K562 (cell line): ENCODE results near the gene ADPRH. TPM values are rescaled to one million over a fixed set of nuclear protein-coding genes. Genes with fewer than 3 reads are reported as not detected.

Experiments
- ATAC-seq: fragments of 200-7000 bp; cut with Tn5 transposase; 3 replicates; pipeline ENCODE4 v1.9.1; 2020; ENCODE audit warnings: moderate library complexity
- BruUV-seq: library from RNA; stranded (reverse); fragments of 400-500 nt; replicated peaks from 2 replicates; lab custom pipeline; 2021; lab: Mats Ljungman, UMichigan
- CTCF ChIA-PET: fragments of 300-600 bp; formaldehyde crosslinking; extraction: SDS; loops from one replicate; lab custom pipeline; 2021; ENCODE audit warnings: low intra/inter-chr PET ratio; lab: Yijun Ruan, JAX
- POLR2A ChIA-PET: fragments of 300-600, 350-650 bp; sonication (Branson Sonifier 250); formaldehyde crosslinking; extraction: SDS; loops from one replicate; lab custom pipeline; 2021; ENCODE audit warnings: antibody characterized with exemption, inconsistent platforms; lab: Yijun Ruan, JAX
- DNase-seq, 4 experiments: peaks; one replicate each; pipeline versions ENCODE4 v3.0.0 to v3.0.0-alpha.2; 2011 to 2018; ENCODE audit warnings: low spot score in 3 of 4, mixed read lengths in 3 of 4; ENCODE audit errors: extremely low read depth in 1 of 4
- FAIRE-seq: peaks from 2 replicates; lab custom pipeline; 2011; peaks lifted over from hg19 to GRCh38; lab: Jason Lieb, UNC
- H2AFZ ChIP-seq: 2 replicates; pipeline ENCODE4 v1.6.0; 2011; ENCODE audit warnings: low read depth, low read length, control low read depth, inconsistent platforms
- H3K27ac ChIP-seq: fragments of 200-600 bp; 3 replicates; pipeline ENCODE4 v1.8.0; 2011; ENCODE audit warnings: low read depth, mild to moderate bottlenecking, control low read depth, inconsistent platforms, low read length, moderate library complexity, mixed read lengths; ENCODE audit errors: extremely low read depth
- H3K27me3 ChIP-seq, 2 experiments: fragments of 300-600 bp in 1 of 2; 2 replicates in 1 of 2; 3 replicates in 1 of 2; pipeline versions ENCODE4 v1.6.0 to v1.8.0; 2011; ENCODE audit warnings: inconsistent platforms in 2 of 2, low read length in 2 of 2, mild to moderate bottlenecking in 1 of 2, mixed read lengths in 1 of 2, moderate library complexity in 1 of 2; ENCODE audit not compliant: control insufficient read depth in 2 of 2, insufficient read depth in 2 of 2
- H3K36me3 ChIP-seq: fragments of 300-600 bp; 3 replicates; pipeline ENCODE4 v1.8.0; 2011; ENCODE audit warnings: mild to moderate bottlenecking, low read length, inconsistent platforms; ENCODE audit not compliant: control insufficient read depth, insufficient read depth
- H3K4me1 ChIP-seq, 2 experiments: fragments of 200-600 bp in 1 of 2; replicated peaks in 1 of 2; 2 replicates in 1 of 2; 3 replicates in 1 of 2; pipeline versions ENCODE4 v1.5.1 to v1.8.0; 2011; ENCODE audit warnings: inconsistent platforms in 2 of 2, low read length in 2 of 2, mild to moderate bottlenecking in 1 of 2, mixed read lengths in 1 of 2, moderate library complexity in 1 of 2; ENCODE audit not compliant: control insufficient read depth in 2 of 2, insufficient read depth in 2 of 2
- H3K4me2 ChIP-seq: 2 replicates; pipeline ENCODE4 v1.6.1; 2011; ENCODE audit warnings: low read length, control low read depth, inconsistent platforms, mixed read lengths; ENCODE audit not compliant: insufficient read depth
- H3K4me3 ChIP-seq: fragments of 200-600 bp; sonication (generic), shearing (Covaris generic); 2 replicates; pipeline ENCODE4 v1.5.1; 2016; ENCODE audit warnings: control low read depth, inconsistent platforms
- H3K79me2 ChIP-seq: fragments of 200-600 bp; 3 replicates; pipeline ENCODE4 v1.8.0; 2011; ENCODE audit warnings: low read length, inconsistent platforms; ENCODE audit not compliant: control insufficient read depth, insufficient read depth
- H3K9ac ChIP-seq, 2 experiments: 2 replicates each; pipeline versions ENCODE4 v1.6.0 to v1.6.1; 2011; ENCODE audit warnings: low read depth in 2 of 2, low read length in 2 of 2, control low read depth in 1 of 2, inconsistent platforms in 1 of 2, mild to moderate bottlenecking in 1 of 2, mixed read lengths in 1 of 2; ENCODE audit not compliant: insufficient read depth in 1 of 2
- H3K9me1 ChIP-seq: one replicate; pipeline ENCODE4 v1.6.0; 2011; ENCODE audit warnings: inconsistent platforms, mild to moderate bottlenecking, low read length, moderate library complexity; ENCODE audit not compliant: control insufficient read depth, insufficient read depth
- H3K9me3 ChIP-seq: replicated peaks from 2 replicates; pipeline ENCODE4 v1.5.1; 2011; ENCODE audit warnings: low read depth, low read length, inconsistent platforms; ENCODE audit not compliant: control insufficient read depth, insufficient read depth
- H4K20me1 ChIP-seq: replicated peaks from 2 replicates; pipeline ENCODE4 v1.6.1; 2011; ENCODE audit warnings: low read length, inconsistent platforms, mixed read lengths; ENCODE audit not compliant: control insufficient read depth, insufficient read depth
- ARID3B ChIP-seq: fragments of 250-450 bp; sonication (Bioruptor Pico); IDR thresholded peaks from 2 replicates; pipeline ENCODE4 v1.4.0; 2020; ENCODE audit warnings: borderline replicate concordance
- ATF3 ChIP-seq, 2 experiments: fragments of 450-650 bp in 1 of 2; sonication (generic) in 1 of 2; formaldehyde crosslinking in 1 of 2; IDR thresholded peaks in 1 of 2; conservative IDR thresholded peaks in 1 of 2; 2 replicates each; pipeline versions ENCODE4 v1.6.1 to v1.8.1; 2016 to 2023; ENCODE audit warnings: mild to moderate bottlenecking in 2 of 2, moderate library complexity in 2 of 2, inconsistent platforms in 1 of 2, missing genetic modification reagents in 1 of 2
- CREB5 ChIP-seq: fragments of 250-450 bp; sonication (Bioruptor Pico); IDR thresholded peaks from 2 replicates; pipeline ENCODE4 v1.5.0; 2020; ENCODE audit warnings: mild to moderate bottlenecking
- FOSL1 ChIP-seq: fragments of 200-800 bp; sonication (Bioruptor generic); conservative IDR thresholded peaks from 2 replicates; pipeline ENCODE4 v1.6.1; 2016; ENCODE audit warnings: missing genetic modification characterization, missing compliant biosample characterization
- FOXJ3 ChIP-seq: sonication (generic); formaldehyde crosslinking; IDR thresholded peaks from 2 replicates; pipeline ENCODE4 v1.4.0; 2020; ENCODE audit warnings: mild to moderate bottlenecking, missing genetic modification reagents
- NONO ChIP-seq, 2 experiments: fragments of 200-400 bp in 1 of 2; fragments of 450-650 bp in 1 of 2; formaldehyde crosslinking in 1 of 2; IDR thresholded peaks; 2 replicates each; pipeline ENCODE4 v1.6.1; 2017; ENCODE audit warnings: low read depth in 2 of 2, mild to moderate bottlenecking in 2 of 2, moderate library complexity in 2 of 2, low read length in 1 of 2
- PREB ChIP-seq: sonication (generic); formaldehyde crosslinking; IDR thresholded peaks from 2 replicates; pipeline ENCODE4 v1.8.1; 2023; ENCODE audit warnings: mild to moderate bottlenecking, missing genetic modification reagents
- SRSF9 ChIP-seq: fragments of 200-400 bp; formaldehyde crosslinking; IDR thresholded peaks from 2 replicates; pipeline ENCODE4 v1.6.1; 2017; ENCODE audit warnings: low read depth, low read length, borderline replicate concordance
- ZBTB12 ChIP-seq: fragments of 250-450 bp; sonication (Bioruptor Pico); IDR thresholded peaks from 2 replicates; pipeline ENCODE4 v1.4.0; 2020
- ZNF143 ChIP-seq: sonication (generic); formaldehyde crosslinking; IDR thresholded peaks from 2 replicates; pipeline ENCODE4 v1.9.0; 2022; ENCODE audit warnings: mild to moderate bottlenecking, missing genetic modification reagents
- ZNF655 ChIP-seq: fragments of 250-450 bp; sonication (Bioruptor Pico); IDR thresholded peaks from 2 replicates; pipeline ENCODE4 v1.5.0; 2021
- WGBS: fragments of 100-300 bp; shearing (Covaris generic); methylation state at CpG from one replicate; pipeline ENCODE4 v1.1.6; 2016; ENCODE audit warnings: low coverage, mixed read lengths; ENCODE audit not compliant: insufficient coverage; ENCODE audit errors: missing lambda C conversion rate; 5-methylcytosine and 5-hydroxymethylcytosine counted together
- in situ Hi-C: fragments of 300-500 bp; cut with MboI; formaldehyde crosslinking; loops from 4 replicates; pipeline ENCODE4 v1.15.0; 2018; ENCODE audit warnings: inconsistent platforms, mixed read lengths
- intact Hi-C: fragments of 100-400 bp; cut with micrococcal nuclease; formaldehyde crosslinking; loops from 2 replicates; pipeline ENCODE4 v1.14.2; 2022
- polyA plus RNA-seq, 8 experiments: library from polyadenylated mRNA; depleted of rRNA in 4 of 8; stranded (reverse) in 5 of 8; unstranded in 3 of 8; fragments of >200 nt; fragmentation: Nextera tagmentation in 2 of 8; fragmentation: Illumina TruSeq in 1 of 8; extraction: Ambion mirVana in 2 of 8; extraction: Trizol in 1 of 8; gene quantifications; 2 replicates each; pipeline versions ENCODE4 v1.2.1 to v1.2.3, GENCODE V29; 2011 to 2014; ENCODE audit warnings: inconsistent platforms in 1 of 8, missing spikeins in 1 of 8
- total RNA-seq, 7 experiments: library from RNA; depleted of rRNA in 6 of 7; stranded (reverse); fragments of >200 nt in 6 of 7; fragmentation: Illumina TruSeq in 2 of 7; extraction: Trizol in 2 of 7; gene quantifications; 2 replicates each; pipeline versions ENCODE4 v1.2.1 to v1.2.3, GENCODE V29; 2011 to 2021; ENCODE audit warnings: low replicate concordance in 1 of 7

ADPRH gene
- total and polyA plus RNA-seq, 9 of the 15 experiments (the other 6 are each of a cell fraction or from before 2014, with no cell fraction given): 0.01 to 1.4 (median 0.65) TPM

GRCh38 chr3:119548341-119548740 is 31.0 kb upstream of the ADPRH start (continued):
- TF ChIP-seq ZBTB12: no peak

GRCh38 chr3:119550192-119550910 is 28.9 kb upstream of the ADPRH start:
- Histone ChIP-seq H3K36me3 (no peaks in the 10 kb centered on the region), H3K27me3 (no peaks in the 10 kb centered on the region), H3K27ac (no peak overlapping the region), H3K9me3 (no peaks in the 10 kb centered on the region), H3K9me1 (no peaks in the 10 kb centered on the region), H3K4me2 (no peak overlapping the region), H2AFZ (no peak overlapping the region), H3K4me3 (no peak overlapping the region), H3K79me2 (no peaks in the 10 kb centered on the region), H4K20me1 (no peaks in the 10 kb centered on the region), H3K9ac (no peak overlapping the region), H3K4me1 (no peaks in the 10 kb centered on the region; a peak in 1 of 5 replicates)
- POLR2A ChIA-PET: interaction anchor here (0.6 kb wide), 1 partner anchor 26 kb away, joined by 4 read pairs; no protein-coding TSS in a partner anchor
- WGBS: 62% methylated on average over 8 of the region's 9 CpGs
- no peak for DNase-seq
- no peak for FAIRE-seq
- CTCF ChIA-PET: no interaction called here
- ATAC-seq: no peak
- intact Hi-C loops (no loop called here), in situ Hi-C loops (no loop called here)
- BruUV-seq: no TSS peak
- TF ChIP-seq FOXJ3 (CRISPR knock-in tag) (no peak), NONO (IDR thresholded peaks at IDR 0.05; ENCODE audit: low read depth in 2 of 2, low read length in 1 of 2) (no peak), ZNF655 (CRISPR knock-in tag) (no peak), SRSF9 (no peak), PREB (CRISPR knock-in tag) (no peak), ZNF143 (CRISPR knock-in tag) (no peak), CREB5 (no peak), ARID3B (CRISPR knock-in tag) (no peak), FOSL1 (no peak), ATF3 (IDR thresholded peaks at IDR 0.05) (no peak), ATF3 (CRISPR knock-in tag; conservative IDR thresholded peaks at IDR 0.05) (no peak)
